Cardiac muscle cell (in vitro differentiated cells and primary cell): ENCODE data around the gene SH3PXD2B. TPM values are rescaled to one million over a fixed set of nuclear protein-coding genes. Genes with fewer than 3 reads are reported as not detected.
"Not testable (repeated sequence)": the region's sequence is repeated elsewhere in the genome, so short reads cannot be mapped to it uniquely, and the experiment has no call there.

Experiments used
- DNase-seq, 2 donors: peaks; one replicate each; pipeline versions ENCODE4 v3.0.0 to v3.0.0-alpha.2; 2010 to 2017; ENCODE audit warnings: low read depth in 1 of 2, low spot score in 1 of 2
- H3K27ac ChIP-seq: fragments of 200-600 bp; sonication (generic); 2 replicates; pipeline ENCODE4 v1.5.1; 2016
- H3K27me3 ChIP-seq: fragments of 200-600 bp; sonication (generic); 2 replicates; pipeline ENCODE4 v1.6.0; 2016; ENCODE audit warnings: control low read depth
- H3K36me3 ChIP-seq: fragments of 200-600 bp; sonication (generic); 2 replicates; pipeline ENCODE4 v1.5.1; 2016; ENCODE audit warnings: control low read depth
- H3K4me1 ChIP-seq: fragments of 200-600 bp; sonication (generic); 2 replicates; pipeline ENCODE4 v1.8.1; 2017; ENCODE audit warnings: low read depth, mild to moderate bottlenecking, mixed run types
- H3K4me3 ChIP-seq: fragments of 200-600 bp; sonication (generic); 2 replicates; pipeline ENCODE4 v1.5.1; 2016; ENCODE audit warnings: mild to moderate bottlenecking
- H3K9me3 ChIP-seq: fragments of 200-600 bp; sonication (generic); 2 replicates; pipeline ENCODE4 v1.5.1; 2017; ENCODE audit warnings: low read depth, mild to moderate bottlenecking, control low read depth
- CTCF ChIP-seq: IDR thresholded peaks from 2 replicates; pipeline ENCODE4 v1.5.1; 2012; ENCODE audit warnings: low read depth, mild to moderate bottlenecking, low read length
- polyA plus RNA-seq: library from polyadenylated mRNA; unstranded; fragments of >200 nt; fragmentation: Nextera tagmentation; extraction: Ambion mirVana; gene quantifications from 2 replicates; pipeline ENCODE4 v1.2.1, GENCODE V29; 2016
- total RNA-seq: library from RNA; depleted of rRNA; stranded (reverse); fragments of >200 nt; gene quantifications from 2 replicates; pipeline ENCODE4 v1.2.3, GENCODE V29; 2016

SH3PXD2B gene
- total and polyA plus RNA-seq, 2 experiments from 2014 or later, result 13.9 to 27.6 TPM

- Histone ChIP-seq H3K27me3 (no peaks in the 10 kb centered on the region), H3K36me3 (peaks cover 3% of the 10 kb centered on the region), H3K4me3 (no peak overlapping the region), H3K4me1 (no peaks in the 10 kb centered on the region), H3K27ac (no peak overlapping the region), H3K9me3 (no peaks in the 10 kb centered on the region)
- no peak for TF ChIP-seq CTCF
- DNase-seq, result no peak
Observed at GRCh38 chr5:172356047-172356446, 98.3 kb downstream of the SH3PXD2B start.

GRCh38 chr5:172353846-172354245, 100.5 kb downstream of the SH3PXD2B start:
- Histone ChIP-seq H3K27ac (no peak overlapping the region), H3K9me3 (no peaks in the 10 kb centered on the region), H3K27me3 (no peaks in the 10 kb centered on the region), H3K4me1 (no peaks in the 10 kb centered on the region), H3K36me3 (peaks cover 3% of the 10 kb centered on the region), H3K4me3 (no peak overlapping the region)
- no peak for DNase-seq
- no peak for TF ChIP-seq CTCF

- H3K4me3 ChIP-seq, result no peak overlapping the region
- peak in 1 of 2 donors; percentile 63 for DNase-seq
- TF ChIP-seq CTCF, result no peak
- H3K4me1 ChIP-seq, result no peaks in the 10 kb centered on the region
- no peaks in the 10 kb centered on the region for H3K9me3 ChIP-seq
- no peak overlapping the region for H3K27ac ChIP-seq
- H3K27me3 ChIP-seq, result no peaks in the 10 kb centered on the region
- peaks cover 4% of the 10 kb centered on the region for H3K36me3 ChIP-seq
Observed at GRCh38 chr5:172353271-172353812, 101.0 kb downstream of the SH3PXD2B start.

- H3K27me3 ChIP-seq, H3K27ac ChIP-seq, H3K9me3 ChIP-seq, H3K4me1 ChIP-seq, DNase-seq, H3K4me3 ChIP-seq: not testable (repeated sequence)
- peaks cover 11% of the 10 kb centered on the region for H3K36me3 ChIP-seq
Observed at GRCh38 chr5:172352526-172352925, 101.8 kb downstream of the SH3PXD2B start.

- DNase-seq, result no peak
- peaks cover 11% of the 10 kb centered on the region for H3K36me3 ChIP-seq
- no peak overlapping the region for H3K4me3 ChIP-seq
Observed at GRCh38 chr5:172351240-172351778, 103.0 kb downstream of the SH3PXD2B start.

More at GRCh38 chr5:172351240-172351778, 103.0 kb downstream of the SH3PXD2B start:
- Histone ChIP-seq H3K27ac (no peak overlapping the region), H3K9me3 (no peaks in the 10 kb centered on the region), H3K4me1 (no peaks in the 10 kb centered on the region), H3K27me3 (no peaks in the 10 kb centered on the region)
- no peak for TF ChIP-seq CTCF
